Skeletal muscle tissue (tissue), 4 donors: ENCODE measurements around the gene NDRG2. TPM values are rescaled to one million over a fixed set of nuclear protein-coding genes. Genes with fewer than 3 reads are reported as not detected.

Experiments
- H3K27ac ChIP-seq: one replicate; pipeline ENCODE4 v1.7.0; 2013; ENCODE audit warnings: mild to moderate bottlenecking, low read depth, low read length, inconsistent platforms
- H3K27me3 ChIP-seq, 3 donors: one replicate each; pipeline ENCODE4 v1.7.0; 2013; ENCODE audit warnings: low read length in 3 of 3; ENCODE audit not compliant: control insufficient read depth in 3 of 3, insufficient read depth in 3 of 3
- H3K36me3 ChIP-seq, 3 donors: one replicate each; pipeline ENCODE4 v1.7.0; 2013; ENCODE audit warnings: low read length in 3 of 3; ENCODE audit not compliant: control insufficient read depth in 3 of 3, insufficient read depth in 3 of 3
- H3K4me1 ChIP-seq, 3 donors: one replicate each; pipeline ENCODE4 v1.7.0; 2013; ENCODE audit warnings: low read length in 3 of 3, mild to moderate bottlenecking in 3 of 3; ENCODE audit not compliant: control insufficient read depth in 3 of 3, insufficient read depth in 3 of 3
- H3K4me3 ChIP-seq, 3 donors: one replicate each; pipeline ENCODE4 v1.7.0; 2013; ENCODE audit warnings: low read length in 3 of 3
- H3K9ac ChIP-seq, 3 donors: one replicate each; pipeline ENCODE4 v1.7.0; 2013; ENCODE audit warnings: low read length in 3 of 3, mild to moderate bottlenecking in 3 of 3, moderate library complexity in 2 of 3, low read depth in 1 of 3
- H3K9me3 ChIP-seq, 3 donors: one replicate each; pipeline ENCODE4 v1.7.0; 2013; ENCODE audit warnings: low read length in 3 of 3; ENCODE audit not compliant: control insufficient read depth in 3 of 3
- total RNA-seq: library from RNA; depleted of rRNA; stranded (reverse); fragments of >200 nt; gene quantifications from one replicate; pipeline ENCODE4 v1.2.3, GENCODE V29; 2014
- donor health status: Osteomylitis.

NDRG2 gene
- total RNA-seq, 1 donor from 2014 or later, result 162 TPM

- Histone ChIP-seq H3K27ac (no peak overlapping the region), H3K9me3 (no peaks in the 10 kb centered on the region), H3K27me3 (no peaks in the 10 kb centered on the region), H3K9ac (no peak overlapping the region), H3K4me3 (no peak overlapping the region), H3K36me3 (no peaks in the 10 kb centered on the region), H3K4me1 (no peaks in the 10 kb centered on the region)
Observed at GRCh38 chr14:21056520-21057163, 31.8 kb upstream of the NDRG2 start.

GRCh38 chr14:21055432-21056117 lies 30.7 kb upstream of the NDRG2 start:
- no peak overlapping the region for H3K9ac ChIP-seq
- H3K27me3 ChIP-seq, result no peaks in the 10 kb centered on the region
- H3K4me3 ChIP-seq, result no peak overlapping the region
- no peaks in the 10 kb centered on the region for H3K36me3 ChIP-seq
- H3K9me3 ChIP-seq, result no peaks in the 10 kb centered on the region
- H3K4me1 ChIP-seq, result no peaks in the 10 kb centered on the region
- H3K27ac ChIP-seq, result no peak overlapping the region

- H3K27me3 ChIP-seq, result no peaks in the 10 kb centered on the region
- no peaks in the 10 kb centered on the region for H3K36me3 ChIP-seq
- H3K27ac ChIP-seq, result no peak overlapping the region
- H3K9me3 ChIP-seq, result no peaks in the 10 kb centered on the region
- H3K9ac ChIP-seq, result no peak overlapping the region
- H3K4me1 ChIP-seq, result no peaks in the 10 kb centered on the region
- no peak overlapping the region for H3K4me3 ChIP-seq
Observed at GRCh38 chr14:21054768-21055145, 29.9 kb upstream of the NDRG2 start.

GRCh38 chr14:21054123-21054767 lies 29.4 kb upstream of the NDRG2 start:
- H3K4me1 ChIP-seq, result no peaks in the 10 kb centered on the region
- H3K27ac ChIP-seq, result no peak overlapping the region
- H3K9me3 ChIP-seq, result no peaks in the 10 kb centered on the region
- H3K27me3 ChIP-seq, result no peaks in the 10 kb centered on the region
- no peak overlapping the region for H3K9ac ChIP-seq
- H3K36me3 ChIP-seq, result no peaks in the 10 kb centered on the region
- no peak overlapping the region for H3K4me3 ChIP-seq

- Histone ChIP-seq H3K4me1 (peaks cover 0 to 2% (median under 1%) of the 10 kb centered on the region in 3 donors), H3K27ac (no peak overlapping the region), H3K9ac (no peak overlapping the region), H3K9me3 (no peaks in the 10 kb centered on the region), H3K36me3 (no peaks in the 10 kb centered on the region), H3K4me3 (no peak overlapping the region), H3K27me3 (no peaks in the 10 kb centered on the region)
Observed at GRCh38 chr14:21053184-21054122, 28.6 kb upstream of the NDRG2 start.

- H3K4me1 ChIP-seq, result peaks cover 8 to 14% (median 8%) of the 10 kb centered on the region in 3 donors
- no peaks in the 10 kb centered on the region for H3K36me3 ChIP-seq
- no peaks in the 10 kb centered on the region for H3K27me3 ChIP-seq
- H3K9me3 ChIP-seq, result no peaks in the 10 kb centered on the region
- H3K9ac ChIP-seq, result no peak overlapping the region
- H3K4me3 ChIP-seq, result no peak overlapping the region
- H3K27ac ChIP-seq, result no peak overlapping the region
Observed at GRCh38 chr14:21050597-21050996, 25.7 kb upstream of the NDRG2 start.

- no peaks in the 10 kb centered on the region for H3K9me3 ChIP-seq
- H3K27ac ChIP-seq, result no peak overlapping the region
- H3K27me3 ChIP-seq, result no peaks in the 10 kb centered on the region
- no peaks in the 10 kb centered on the region for H3K36me3 ChIP-seq
- no peak overlapping the region for H3K4me3 ChIP-seq
- no peak overlapping the region for H3K9ac ChIP-seq
- peaks cover 10 to 19% (median 12%) of the 10 kb centered on the region in 3 donors for H3K4me1 ChIP-seq
Observed at GRCh38 chr14:21049271-21049673, 24.4 kb upstream of the NDRG2 start.

GRCh38 chr14:21048638-21049037 lies 23.8 kb upstream of the NDRG2 start:
- Histone ChIP-seq H3K27ac (no peak overlapping the region), H3K36me3 (no peaks in the 10 kb centered on the region), H3K9ac (no peak overlapping the region), H3K4me1 (peaks cover 17 to 25% (median 18%) of the 10 kb centered on the region in 3 donors), H3K9me3 (no peaks in the 10 kb centered on the region), H3K27me3 (no peaks in the 10 kb centered on the region), H3K4me3 (no peak overlapping the region)

GRCh38 chr14:21047378-21047781 lies 22.5 kb upstream of the NDRG2 start:
- no peak overlapping the region for H3K4me3 ChIP-seq
- peaks cover 28 to 38% (median 31%) of the 10 kb centered on the region in 3 donors for H3K4me1 ChIP-seq
- H3K9ac ChIP-seq, result no peak overlapping the region
- no peaks in the 10 kb centered on the region for H3K27me3 ChIP-seq
- H3K36me3 ChIP-seq, result no peaks in the 10 kb centered on the region
- H3K9me3 ChIP-seq, result no peaks in the 10 kb centered on the region
- H3K27ac ChIP-seq, result peak overlapping the region; percentile 6
